LNCaP clone FGC (cell line): Measurements from ENCODE around the gene DHDDS.

Source experiments
- DNase-seq: peaks from one replicate; pipeline ENCODE4 v3.0.0-alpha.2; 2011; ENCODE audit warnings: low read depth
- H3K4me3 ChIP-seq: 2 replicates; pipeline ENCODE4 v1.5.1; 2011; ENCODE audit warnings: mild to moderate bottlenecking, low read depth, low read length, control low read depth
- TF ChIP-seq, protein P1 (sequence below): IDR thresholded peaks from 2 replicates; pipeline ENCODE4 v1.5.1; 2012; ENCODE audit warnings: mild to moderate bottlenecking; ENCODE audit not compliant: control insufficient read depth, insufficient read depth; ENCODE audit errors: extremely low read depth

DHDDS gene

DNA sequence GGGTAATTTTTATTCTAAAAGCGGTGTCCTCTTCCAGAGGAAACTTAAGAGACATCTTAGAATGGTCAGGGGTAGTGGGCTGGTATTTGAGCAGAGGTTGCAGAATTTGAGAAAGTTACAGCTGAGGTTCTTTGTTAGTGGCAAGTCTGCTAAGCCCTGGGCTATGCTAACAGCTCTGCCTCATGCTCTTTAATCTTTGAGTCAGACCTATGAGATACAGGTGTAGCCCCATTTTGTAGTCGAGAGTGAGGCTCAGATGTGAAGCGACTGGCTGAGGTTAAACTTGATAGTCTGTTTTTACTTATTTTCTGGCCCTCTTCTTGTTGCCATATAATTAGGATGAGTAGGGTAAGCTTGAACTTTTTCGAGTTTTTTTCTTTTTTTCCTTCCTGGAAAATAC lies 44.8 kb downstream of the DHDDS start:
- TF ChIP-seq, protein P1, sequence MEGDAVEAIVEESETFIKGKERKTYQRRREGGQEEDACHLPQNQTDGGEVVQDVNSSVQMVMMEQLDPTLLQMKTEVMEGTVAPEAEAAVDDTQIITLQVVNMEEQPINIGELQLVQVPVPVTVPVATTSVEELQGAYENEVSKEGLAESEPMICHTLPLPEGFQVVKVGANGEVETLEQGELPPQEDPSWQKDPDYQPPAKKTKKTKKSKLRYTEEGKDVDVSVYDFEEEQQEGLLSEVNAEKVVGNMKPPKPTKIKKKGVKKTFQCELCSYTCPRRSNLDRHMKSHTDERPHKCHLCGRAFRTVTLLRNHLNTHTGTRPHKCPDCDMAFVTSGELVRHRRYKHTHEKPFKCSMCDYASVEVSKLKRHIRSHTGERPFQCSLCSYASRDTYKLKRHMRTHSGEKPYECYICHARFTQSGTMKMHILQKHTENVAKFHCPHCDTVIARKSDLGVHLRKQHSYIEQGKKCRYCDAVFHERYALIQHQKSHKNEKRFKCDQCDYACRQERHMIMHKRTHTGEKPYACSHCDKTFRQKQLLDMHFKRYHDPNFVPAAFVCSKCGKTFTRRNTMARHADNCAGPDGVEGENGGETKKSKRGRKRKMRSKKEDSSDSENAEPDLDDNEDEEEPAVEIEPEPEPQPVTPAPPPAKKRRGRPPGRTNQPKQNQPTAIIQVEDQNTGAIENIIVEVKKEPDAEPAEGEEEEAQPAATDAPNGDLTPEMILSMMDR = no peak
- DNase-seq = no peak
- no peak overlapping the region for H3K4me3 ChIP-seq

DNA sequence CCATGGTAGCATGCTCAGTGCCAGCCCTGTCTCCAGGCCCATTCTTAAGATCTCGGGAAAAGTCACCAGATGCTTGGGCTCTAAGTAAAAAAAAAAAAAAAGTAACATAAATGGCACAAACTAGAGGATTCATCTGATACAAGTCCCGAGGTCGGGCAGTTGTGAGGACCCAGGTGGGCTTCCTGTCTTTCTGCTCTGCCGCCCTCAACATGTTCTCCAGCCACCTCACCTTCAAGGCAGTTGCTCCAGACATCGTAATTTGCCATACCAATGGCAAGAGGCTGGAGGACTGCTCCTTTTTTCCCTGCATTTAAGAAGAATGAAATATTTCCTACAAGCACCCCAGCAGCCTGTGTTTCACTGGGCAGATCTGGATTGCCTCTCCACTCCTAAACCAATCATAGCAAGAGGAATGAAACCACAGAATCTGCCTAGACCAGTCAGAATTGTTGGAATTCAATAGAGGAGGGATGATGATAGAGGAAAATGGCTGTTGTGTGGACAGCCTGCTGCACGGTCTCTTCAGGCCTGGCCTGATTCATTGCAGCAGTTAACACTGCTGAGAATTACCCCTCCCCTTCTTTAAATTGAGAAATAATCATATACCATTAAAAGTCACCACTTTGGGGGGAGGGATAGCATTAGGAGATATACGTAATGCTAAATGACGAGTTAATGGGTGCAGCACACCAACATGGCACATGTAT lies 45.5 kb downstream of the DHDDS start:
- DNase-seq = no peak
- no peak overlapping the region for H3K4me3 ChIP-seq
- TF ChIP-seq, protein P1 = no peak

DNA sequence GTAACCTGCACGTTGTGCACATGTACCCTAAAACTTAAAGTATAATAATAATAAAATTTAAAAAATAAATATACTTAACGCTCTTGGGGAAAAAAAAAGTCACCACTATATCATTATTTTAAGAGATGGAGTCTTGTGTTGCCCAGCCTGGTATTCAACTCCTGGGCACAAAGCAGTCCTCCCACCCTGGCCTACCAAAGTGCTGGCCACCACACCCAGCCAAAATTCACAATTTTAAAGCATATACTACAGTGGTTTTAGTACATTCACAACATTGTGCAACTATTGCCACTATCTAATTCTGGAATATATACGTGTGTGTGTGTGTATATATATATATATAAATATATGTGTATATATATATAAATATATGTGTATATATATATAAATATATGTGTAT lies 46.0 kb downstream of the DHDDS start:
- H3K4me3 ChIP-seq = no peak overlapping the region

DNA sequence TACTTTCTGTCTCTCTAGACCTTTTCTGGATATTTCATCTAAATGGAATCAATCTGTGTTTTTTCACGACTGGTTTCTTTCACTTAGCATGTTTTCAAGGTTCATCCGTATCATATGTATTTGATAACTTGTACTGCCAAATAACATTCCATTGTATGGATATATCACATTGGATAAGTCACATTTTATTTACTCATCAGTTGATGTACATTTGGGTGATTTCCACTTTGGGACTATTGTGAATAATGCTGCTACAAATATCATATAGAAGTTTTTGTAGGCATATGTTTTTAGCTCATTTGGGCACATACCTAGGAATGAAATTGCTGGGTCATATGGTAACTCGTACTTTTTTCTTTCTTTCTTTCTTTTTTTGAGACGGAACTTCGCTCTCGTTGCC lies 46.9 kb downstream of the DHDDS start:
- DNase-seq = no peak
- TF ChIP-seq, protein P1 = no peak
- no peak overlapping the region for H3K4me3 ChIP-seq

More for the DNA sequence above, 46.0 kb downstream of the DHDDS start:
- TF ChIP-seq, protein P1 = no peak
- DNase-seq = no peak

DNA sequence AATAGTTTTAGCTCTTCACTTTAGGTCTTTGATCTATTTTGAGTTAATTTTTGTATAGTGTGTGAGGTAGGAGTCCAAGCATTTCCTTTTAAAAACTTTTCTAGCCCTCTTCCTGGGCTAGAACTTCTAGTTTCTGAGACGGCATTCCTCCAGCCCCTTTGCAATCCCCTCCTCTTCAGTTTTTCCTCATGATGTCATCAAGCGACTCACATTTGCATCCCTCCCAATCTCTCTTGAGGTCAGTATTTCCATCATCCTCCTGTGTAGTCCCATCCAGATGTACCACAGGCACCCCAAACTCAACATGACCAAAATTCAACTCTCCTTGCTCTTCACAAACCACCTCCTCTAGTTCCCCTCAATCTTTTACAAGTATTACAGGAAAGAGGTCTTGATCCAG lies 50.8 kb downstream of the DHDDS start:
- no peak for DNase-seq
- no peak overlapping the region for H3K4me3 ChIP-seq
- TF ChIP-seq, protein P1 = no peak

DNA sequence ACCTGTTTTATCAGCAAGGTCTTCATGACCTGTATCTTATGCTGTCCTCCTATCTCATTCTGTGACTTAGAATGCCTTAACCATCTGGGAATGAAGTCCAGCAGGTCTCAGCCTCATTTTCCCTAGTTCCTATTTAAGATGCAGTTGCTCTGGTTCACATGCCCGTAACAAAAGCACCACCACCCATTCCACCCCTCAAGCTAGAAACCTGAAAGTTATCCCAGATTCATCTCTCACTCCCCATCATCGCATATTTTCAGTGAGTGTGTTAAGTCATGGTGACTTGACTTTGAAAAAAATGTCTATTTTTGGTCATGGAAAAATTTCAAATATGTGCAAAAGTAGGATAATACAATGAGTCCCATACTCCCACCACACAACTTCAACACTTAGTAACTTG lies 51.9 kb downstream of the DHDDS start:
- no peak for DNase-seq
- no peak overlapping the region for H3K4me3 ChIP-seq
- TF ChIP-seq, protein P1 = no peak

DNA sequence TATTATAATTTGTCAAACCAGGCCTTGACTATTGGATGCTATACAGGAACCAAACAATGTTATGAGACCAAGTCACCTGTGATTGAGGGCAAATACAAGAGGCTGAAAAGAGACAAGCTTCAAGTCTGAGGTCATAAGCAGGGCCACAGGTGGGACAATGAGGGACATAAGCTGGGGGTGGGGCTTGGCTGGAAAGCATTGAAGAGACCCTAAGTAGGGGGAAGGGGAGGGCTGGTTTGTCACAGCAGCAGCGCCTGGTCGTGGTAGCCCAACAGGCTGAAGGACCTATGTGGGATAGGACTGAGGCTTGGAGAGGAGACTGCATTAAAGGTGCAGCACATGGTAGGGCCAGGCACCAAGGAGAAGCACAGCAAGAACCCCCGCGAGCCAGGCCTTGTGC lies 58.0 kb downstream of the DHDDS start:
- TF ChIP-seq, protein P1 = no peak
- H3K4me3 ChIP-seq = no peak overlapping the region
- DNase-seq = no peak
